GM12801 (cell line): Measurements from ENCODE around the gene TTLL1.

Experiments
- TF ChIP-seq, protein P1 (sequence below): IDR thresholded peaks from one replicate; pipeline ENCODE4 v1.5.1; 2011; ENCODE audit warnings: control low read depth; ENCODE audit not compliant: insufficient read length; ENCODE audit errors: extremely low read depth

The TTLL1 gene

DNA sequence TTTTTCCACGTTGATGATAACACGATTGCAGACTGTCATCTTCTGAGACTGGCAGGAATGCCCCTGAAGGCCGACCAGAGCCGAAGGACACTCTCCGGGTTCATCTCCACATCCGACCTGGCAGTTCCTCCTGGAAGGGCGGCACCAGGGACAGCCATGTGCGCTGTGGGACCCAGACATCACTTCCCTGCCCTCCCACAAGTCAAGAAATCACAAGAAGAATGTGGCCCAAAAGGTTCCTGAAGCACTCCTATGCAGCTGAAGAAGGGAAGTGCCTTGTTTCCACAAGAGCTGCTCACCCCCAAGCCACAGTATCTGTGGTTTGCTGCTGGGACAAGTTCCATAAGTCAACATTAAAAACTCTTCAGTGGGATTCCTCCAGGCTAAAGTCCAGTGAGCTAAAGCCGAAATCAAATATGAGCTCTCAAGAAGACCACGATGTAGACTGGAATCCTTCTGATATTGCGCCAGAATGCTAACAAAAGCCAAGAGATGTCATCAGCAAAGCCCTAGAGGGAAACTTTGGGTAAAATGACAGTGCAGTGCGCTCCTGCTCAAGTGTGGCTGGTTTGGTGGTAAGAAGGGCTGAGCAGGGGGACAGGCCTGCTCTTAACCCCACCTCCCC lies 95.4 kb downstream of the TTLL1 start:
- TF ChIP-seq, protein P1, sequence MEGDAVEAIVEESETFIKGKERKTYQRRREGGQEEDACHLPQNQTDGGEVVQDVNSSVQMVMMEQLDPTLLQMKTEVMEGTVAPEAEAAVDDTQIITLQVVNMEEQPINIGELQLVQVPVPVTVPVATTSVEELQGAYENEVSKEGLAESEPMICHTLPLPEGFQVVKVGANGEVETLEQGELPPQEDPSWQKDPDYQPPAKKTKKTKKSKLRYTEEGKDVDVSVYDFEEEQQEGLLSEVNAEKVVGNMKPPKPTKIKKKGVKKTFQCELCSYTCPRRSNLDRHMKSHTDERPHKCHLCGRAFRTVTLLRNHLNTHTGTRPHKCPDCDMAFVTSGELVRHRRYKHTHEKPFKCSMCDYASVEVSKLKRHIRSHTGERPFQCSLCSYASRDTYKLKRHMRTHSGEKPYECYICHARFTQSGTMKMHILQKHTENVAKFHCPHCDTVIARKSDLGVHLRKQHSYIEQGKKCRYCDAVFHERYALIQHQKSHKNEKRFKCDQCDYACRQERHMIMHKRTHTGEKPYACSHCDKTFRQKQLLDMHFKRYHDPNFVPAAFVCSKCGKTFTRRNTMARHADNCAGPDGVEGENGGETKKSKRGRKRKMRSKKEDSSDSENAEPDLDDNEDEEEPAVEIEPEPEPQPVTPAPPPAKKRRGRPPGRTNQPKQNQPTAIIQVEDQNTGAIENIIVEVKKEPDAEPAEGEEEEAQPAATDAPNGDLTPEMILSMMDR = no peak

DNA sequence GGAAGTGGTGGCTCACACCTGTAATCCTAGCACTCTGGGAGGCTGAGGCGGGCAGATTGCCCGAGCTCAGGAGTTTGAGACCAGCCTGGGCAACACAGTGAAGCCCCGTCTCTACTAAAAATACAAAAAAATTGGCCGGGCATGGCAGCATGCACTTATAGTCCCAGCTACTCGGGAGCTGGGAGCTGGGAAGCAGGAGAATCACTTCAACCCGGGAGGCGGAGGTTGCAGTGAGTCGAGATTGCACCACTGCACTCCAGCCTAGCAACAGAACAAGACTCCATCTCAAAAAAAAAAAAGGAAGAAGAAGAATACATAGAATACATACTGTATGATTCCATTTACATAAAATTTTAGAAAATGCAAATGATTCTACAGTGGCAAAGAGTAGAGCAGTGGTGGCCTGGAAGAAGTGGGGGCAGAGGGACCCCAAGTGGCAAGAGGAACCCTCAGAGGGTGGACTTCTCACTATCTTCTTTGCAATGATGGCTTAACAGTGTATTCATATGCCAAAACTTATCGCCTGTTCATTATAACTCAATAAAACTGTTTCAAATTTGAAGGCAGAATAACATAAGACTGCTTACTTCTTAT lies 96.2 kb downstream of the TTLL1 start:
- TF ChIP-seq, protein P1 = no peak

DNA sequence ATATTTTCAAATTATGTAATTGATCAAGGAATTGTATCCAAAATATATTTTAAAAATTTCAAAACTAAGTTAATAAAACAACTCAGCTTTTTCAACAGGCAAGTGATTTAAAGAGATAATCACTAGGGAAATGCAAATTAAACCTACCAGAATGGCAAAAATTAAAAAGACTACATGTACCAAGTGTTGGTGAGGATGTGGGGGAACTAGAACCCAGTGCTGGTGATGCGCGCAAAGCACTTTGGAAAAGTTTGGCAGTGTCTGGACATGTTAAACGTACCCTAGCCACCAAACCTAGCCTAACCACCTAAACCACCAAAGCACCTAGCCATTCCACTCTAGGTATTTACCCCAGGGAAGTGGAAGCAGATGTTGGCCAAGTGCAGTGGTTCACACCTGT lies 97.1 kb downstream of the TTLL1 start:
- TF ChIP-seq, protein P1 = no peak

DNA sequence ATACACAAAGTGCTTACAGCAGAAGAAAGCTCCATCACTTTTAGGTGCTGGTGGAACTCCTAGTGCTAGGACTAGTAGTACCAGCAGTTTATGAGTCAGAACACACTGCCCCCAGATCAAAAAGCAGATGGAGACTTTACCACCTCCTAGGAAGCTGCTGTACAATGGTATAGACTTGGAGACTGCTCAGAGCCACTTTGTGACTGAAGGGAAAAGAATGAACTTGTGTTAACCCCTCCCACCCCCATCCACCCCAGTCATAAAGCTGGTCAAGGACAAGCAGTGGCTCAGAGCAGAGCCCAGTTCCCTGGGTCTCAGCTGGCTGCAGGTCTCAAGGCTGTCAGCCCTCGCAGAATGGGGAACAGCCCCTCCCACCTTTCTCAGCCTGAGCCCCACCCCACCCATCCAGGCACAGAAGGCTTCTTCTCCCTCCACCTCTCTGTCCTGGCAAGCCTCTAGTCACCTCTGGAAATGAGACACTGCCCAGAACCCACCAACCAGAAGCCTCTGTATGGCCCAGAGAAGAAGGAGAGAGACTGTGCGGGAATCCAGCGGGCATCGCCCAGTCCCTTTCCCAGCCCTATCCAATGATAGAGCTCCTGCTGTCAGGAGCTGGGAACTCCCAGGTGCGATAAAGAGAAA lies 98.1 kb downstream of the TTLL1 start:
- TF ChIP-seq, protein P1 = no peak

DNA sequence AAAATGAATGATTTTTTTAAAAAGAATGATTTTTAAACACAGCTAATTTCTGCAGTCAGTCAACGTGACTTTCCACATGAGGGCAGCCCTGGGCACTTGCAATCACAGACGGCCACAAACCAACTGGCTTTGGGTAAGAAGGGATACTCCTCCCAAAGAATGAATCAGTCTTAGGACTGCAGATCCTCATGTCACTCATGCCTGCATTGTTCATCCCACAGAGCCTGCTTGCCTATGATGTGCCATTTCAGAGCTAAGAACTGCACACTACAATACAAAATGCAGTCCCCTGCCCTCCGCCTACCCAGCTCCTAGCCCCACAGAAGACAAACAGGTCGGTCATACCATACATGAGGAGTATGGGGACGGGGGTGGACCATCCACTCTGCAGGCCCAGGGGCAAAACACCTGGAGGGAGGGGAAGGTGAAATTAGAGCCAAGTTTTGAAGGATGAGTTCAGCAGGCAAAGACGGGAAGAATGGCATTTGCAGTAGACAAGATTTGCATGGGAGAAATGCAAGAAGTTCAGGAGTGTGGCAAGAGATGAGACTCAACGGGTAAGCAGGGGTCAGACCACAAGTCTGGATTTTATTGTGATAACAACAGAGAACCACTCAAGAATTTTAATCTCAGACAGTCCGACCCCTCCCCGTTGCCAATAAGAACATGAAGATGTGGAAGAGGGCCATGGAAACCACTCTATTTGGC lies 98.9 kb downstream of the TTLL1 start:
- TF ChIP-seq, protein P1 = no peak
